ENCODE measurements around the gene PNPLA4.

GRCh38 chrX:7891928-7892327 lies 35.3 kb downstream of the PNPLA4 start:
- TF ChIP-seq CTCF (IDR thresholded peaks at IDR 0.05; ENCODE audit: extremely low read depth in 1 of 2, insufficient read depth in 1 of 2, low read depth in 1 of 2, low read length in 2 of 2) = no peak
- no peak for TF ChIP-seq POLR2A (IDR thresholded peaks at IDR 0.05; ENCODE audit: low read depth, low read length)
- no peak for TF ChIP-seq POLR2AphosphoS5 (IDR thresholded peaks at IDR 0.05; ENCODE audit: insufficient read depth, low read depth, low read length)
- TF ChIP-seq EZH2 (IDR thresholded peaks at IDR 0.05; ENCODE audit: borderline replicate concordance, low read depth, low read length, severe bottlenecking) = no peak
- no peak for TF ChIP-seq JUN (IDR thresholded peaks at IDR 0.05; ENCODE audit: borderline replicate concordance, insufficient read depth, insufficient read length, low read depth)

Data from endothelial cell of umbilical vein (primary cell).